HL-60 (cell line): Measurements from ENCODE around the gene IMMP2L.

ENCODE experiments used
- CTCF ChIP-seq: IDR thresholded peaks from one replicate; pipeline ENCODE4 v1.5.1; 2011; ENCODE audit warnings: low read length, control low read depth, inconsistent platforms; ENCODE audit not compliant: insufficient read depth
- GABPA ChIP-seq: IDR thresholded peaks from 2 replicates; pipeline ENCODE4 v1.6.1; 2012; ENCODE audit warnings: low read depth
- REST ChIP-seq: IDR thresholded peaks from 2 replicates; pipeline ENCODE4 v1.6.1; 2012; ENCODE audit warnings: low read depth; ENCODE audit not compliant: insufficient replicate concordance
- SPI1 ChIP-seq: IDR thresholded peaks from 2 replicates; pipeline ENCODE4 v1.6.1; 2012; ENCODE audit warnings: low read depth, mild to moderate bottlenecking, borderline replicate concordance

DNA sequence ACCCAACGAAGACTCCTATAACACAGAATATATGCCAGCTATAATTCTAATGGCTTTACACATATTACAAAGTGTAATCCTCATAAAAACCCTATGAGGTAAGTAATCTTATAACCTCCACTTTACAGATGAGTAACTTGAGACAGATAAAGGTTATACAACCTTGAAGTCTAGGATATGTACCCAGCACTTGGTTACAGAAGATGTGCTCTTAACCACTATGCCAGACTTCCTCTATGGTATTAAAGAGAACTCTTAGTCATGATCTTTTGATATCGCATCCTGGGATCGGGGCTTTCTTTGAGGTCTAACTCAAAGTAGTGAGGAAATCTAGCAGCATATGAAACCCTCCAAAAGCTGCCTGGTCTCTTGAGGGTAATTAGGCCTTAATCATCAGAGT is 790.6 kb downstream of the IMMP2L start:
- TF ChIP-seq SPI1 (no peak), REST (no peak), CTCF (no peak), GABPA (no peak)
